Activated T-cell treated with anti-CD3 and anti-CD28 coated beads for 1 hour (primary cell): Measurements from ENCODE around the gene SERINC5.

Source experiments
- DNase-seq: peaks from one replicate; pipeline ENCODE4 v3.0.0-alpha.2; 2020; ENCODE audit warnings: low read depth

The SERINC5 gene

GRCh38 chr5:80067016-80067415 lies 188.8 kb downstream of the SERINC5 start:
- no peak for DNase-seq

- DNase-seq: no peak
These were observed 191.7 kb downstream of the SERINC5 start for GRCh38 chr5:80064124-80064523.
